SK-N-MC (cell line): ENCODE data around the gene EXOSC1.

ENCODE experiments used
- EZH2 ChIP-seq: fragments of 200-600 bp; sonication (generic); IDR thresholded peaks from one replicate; pipeline ENCODE4 v1.6.1; 2017; ENCODE audit warnings: antibody characterized with exemption
- FOXP2 ChIP-seq: optimal IDR thresholded peaks from 2 replicates; pipeline ENCODE3; 2011; ENCODE audit warnings: mild to moderate bottlenecking, moderate library complexity; ENCODE audit not compliant: insufficient read depth; ENCODE audit errors: extremely low read length, control extremely low read depth
- POLR2AphosphoS5 ChIP-seq: IDR thresholded peaks from 2 replicates; pipeline ENCODE4 v1.6.1; 2012; ENCODE audit warnings: mild to moderate bottlenecking, low read depth, low read length, borderline replicate concordance

DNA sequence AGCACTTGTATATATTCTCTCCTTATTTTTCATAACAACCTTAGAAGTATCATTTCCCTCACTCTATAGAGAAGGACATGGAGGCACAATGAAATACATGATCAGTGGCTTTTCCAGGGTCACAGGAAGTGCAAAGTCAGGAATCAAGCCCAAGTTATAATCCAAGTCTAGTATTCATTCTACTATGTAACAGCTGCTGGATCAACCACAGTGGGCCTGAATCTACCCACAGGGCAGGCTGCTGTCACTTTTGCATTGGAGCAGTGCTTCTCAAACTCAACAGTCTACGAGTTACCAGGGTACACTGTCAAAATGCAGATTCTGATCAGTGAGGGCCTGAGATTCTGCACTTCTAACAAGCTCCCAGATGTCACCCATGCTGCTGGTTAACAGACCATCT is 18.4 kb upstream of the EXOSC1 start:
- TF ChIP-seq EZH2 = no peak
- no peak for TF ChIP-seq POLR2AphosphoS5
- TF ChIP-seq FOXP2 = no peak
